Stimulated activated CD4-positive, alpha-beta T cell treated with anti-CD3 and anti-CD28 coated beads, Interleukin-15, amount 100 ng/mL, for 24 hours (primary cell): ENCODE measurements around the gene CPXM2.

Experiments used
- DNase-seq: peaks from one replicate; pipeline ENCODE4 v3.0.0-alpha.2; 2020

CPXM2 gene

GRCh38 chr10:123868038-123869019, 23.3 kb downstream of the CPXM2 start:
- DNase-seq, result no peak

GRCh38 chr10:123865880-123866279, 25.7 kb downstream of the CPXM2 start:
- DNase-seq, result no peak

GRCh38 chr10:123865350-123865749, 26.3 kb downstream of the CPXM2 start:
- DNase-seq, result no peak

- no peak for DNase-seq
These were observed 26.7 kb downstream of the CPXM2 start for GRCh38 chr10:123864923-123865322.

GRCh38 chr10:123863721-123864482, 27.7 kb downstream of the CPXM2 start:
- DNase-seq, result no peak

GRCh38 chr10:123863183-123863575, 28.4 kb downstream of the CPXM2 start:
- no peak for DNase-seq

GRCh38 chr10:123862421-123863182, 29.0 kb downstream of the CPXM2 start:
- DNase-seq, result no peak

- no peak for DNase-seq
These were observed 30.8 kb downstream of the CPXM2 start for GRCh38 chr10:123860856-123861255.

GRCh38 chr10:123860209-123860608, 31.4 kb downstream of the CPXM2 start:
- DNase-seq, result no peak

- DNase-seq, result no peak
These were observed 32.0 kb downstream of the CPXM2 start for GRCh38 chr10:123859653-123860050.

- no peak for DNase-seq
These were observed 32.5 kb downstream of the CPXM2 start for GRCh38 chr10:123858907-123859652.

- no peak for DNase-seq
These were observed 33.4 kb downstream of the CPXM2 start for GRCh38 chr10:123858077-123858681.

- DNase-seq, result no peak
These were observed 34.0 kb downstream of the CPXM2 start for GRCh38 chr10:123857616-123858015.

- DNase-seq, result no peak
These were observed 36.5 kb downstream of the CPXM2 start for GRCh38 chr10:123855008-123855684.

GRCh38 chr10:123854498-123854897, 37.1 kb downstream of the CPXM2 start:
- no peak for DNase-seq

GRCh38 chr10:123854003-123854402, 37.6 kb downstream of the CPXM2 start:
- no peak for DNase-seq

- DNase-seq, result no peak
These were observed 39.1 kb downstream of the CPXM2 start for GRCh38 chr10:123852411-123852951.

GRCh38 chr10:123848564-123849457, 42.8 kb downstream of the CPXM2 start:
- no peak for DNase-seq

- no peak for DNase-seq
These were observed 43.7 kb downstream of the CPXM2 start for GRCh38 chr10:123847686-123848432.
